GM23338 (cell line): ENCODE results near the gene FKBP1A. TPM values are rescaled to one million over a fixed set of nuclear protein-coding genes. Genes with fewer than 3 reads are reported as not detected.

Source experiments
- ATAC-seq: fragments of 200-7000 bp; cut with Tn5 transposase; 3 replicates; pipeline ENCODE4 v1.9.1; 2020
- DNase-seq: peaks from one replicate; pipeline ENCODE4 v3.0.0-alpha.2; 2015; ENCODE audit warnings: low spot score
- H2AFZ ChIP-seq: fragments of 200-600 bp; sonication (generic); 2 replicates; pipeline ENCODE4 v1.8.0; 2016; ENCODE audit warnings: antibody characterized with exemption, mild to moderate bottlenecking, moderate library complexity
- H3F3A ChIP-seq: fragments of 200-600 bp; sonication (generic); replicated peaks from 2 replicates; pipeline ENCODE4 v1.8.0; 2017; ENCODE audit warnings: antibody characterized with exemption, mixed run types, low read depth
- H3K27ac ChIP-seq: fragments of 200-600 bp; sonication (generic); 2 replicates; pipeline ENCODE4 v1.6.1; 2016; ENCODE audit warnings: low read depth
- H3K27me3 ChIP-seq: fragments of 200-600 bp; sonication (generic); 2 replicates; pipeline ENCODE4 v1.8.0; 2016; ENCODE audit warnings: mild to moderate bottlenecking, mixed run types, moderate library complexity; ENCODE audit not compliant: insufficient read depth
- H3K36me3 ChIP-seq: fragments of 200-600 bp; sonication (generic); 2 replicates; pipeline ENCODE4 v1.8.0; 2016; ENCODE audit warnings: mild to moderate bottlenecking; ENCODE audit not compliant: insufficient read depth
- H3K4me1 ChIP-seq: fragments of 200-600 bp; sonication (generic); 2 replicates; pipeline ENCODE4 v1.8.0; 2016; ENCODE audit warnings: mild to moderate bottlenecking, moderate library complexity; ENCODE audit not compliant: insufficient read depth
- H3K4me2 ChIP-seq: fragments of 200-600 bp; sonication (generic); 2 replicates; pipeline ENCODE4 v1.7.1; 2017; ENCODE audit warnings: mixed run types
- H3K4me3 ChIP-seq: fragments of 200-600 bp; sonication (generic); 2 replicates; pipeline ENCODE4 v1.6.1; 2016; ENCODE audit warnings: mixed run types
- H3K79me2 ChIP-seq: fragments of 200-600 bp; sonication (generic); replicated peaks from 2 replicates; pipeline ENCODE4 v1.8.0; 2017; ENCODE audit warnings: mild to moderate bottlenecking; ENCODE audit not compliant: insufficient read depth
- H3K9me2 ChIP-seq: fragments of 200-600 bp; sonication (generic); 2 replicates; pipeline ENCODE4 v1.8.0; 2017; ENCODE audit not compliant: insufficient read depth
- H4K20me1 ChIP-seq: fragments of 200-600 bp; sonication (generic); replicated peaks from 2 replicates; pipeline ENCODE4 v1.8.0; 2017; ENCODE audit warnings: mild to moderate bottlenecking; ENCODE audit not compliant: insufficient read depth
- H3K27ac Mint-ChIP-seq: 2 replicates; pipeline ENCODE4 v1.8.0; 2020; ENCODE audit warnings: inconsistent platforms, mild to moderate bottlenecking, moderate library complexity, mixed read lengths
- H3K27me3 Mint-ChIP-seq: 3 replicates; pipeline ENCODE4 v1.8.0; 2022; ENCODE audit warnings: low read depth, mild to moderate bottlenecking, moderate library complexity, mixed read lengths, inconsistent platforms; ENCODE audit not compliant: insufficient read depth, poor library complexity
- H3K36me3 Mint-ChIP-seq: 3 replicates; pipeline ENCODE4 v1.8.0; 2021; ENCODE audit warnings: low read depth, mild to moderate bottlenecking, inconsistent platforms, moderate library complexity, mixed read lengths
- H3K4me1 Mint-ChIP-seq: 3 replicates; pipeline ENCODE4 v1.8.0; 2020; ENCODE audit warnings: mild to moderate bottlenecking, inconsistent platforms, mixed read lengths
- H3K4me3 Mint-ChIP-seq: 3 replicates; pipeline ENCODE4 v1.8.0; 2021; ENCODE audit warnings: moderate library complexity, mild to moderate bottlenecking, inconsistent platforms, mixed read lengths
- H3K9me3 Mint-ChIP-seq: 3 replicates; pipeline ENCODE4 v1.8.0; 2020; ENCODE audit warnings: moderate library complexity, mild to moderate bottlenecking, inconsistent platforms, mixed read lengths
- CREB1 ChIP-seq: fragments of 250-450 bp; sonication (Bioruptor Pico); IDR thresholded peaks from 2 replicates; pipeline ENCODE4 v1.5.0; 2020; ENCODE audit warnings: low read depth, mild to moderate bottlenecking, moderate library complexity
- EZH2 ChIP-seq: fragments of 200-600 bp; sonication (generic); IDR thresholded peaks from one replicate; pipeline ENCODE4 v1.8.0; 2017; ENCODE audit warnings: antibody characterized with exemption, mild to moderate bottlenecking, low read depth; ENCODE audit not compliant: unreplicated experiment
- EZH2phosphoT487 ChIP-seq: fragments of 200-600 bp; sonication (generic); IDR thresholded peaks from one replicate; pipeline ENCODE4 v1.8.1; 2018; ENCODE audit warnings: antibody characterized with exemption; ENCODE audit not compliant: unreplicated experiment
- JUNB ChIP-seq: IDR thresholded peaks from one replicate; pipeline ENCODE4 v1.6.1; 2016; ENCODE audit warnings: antibody characterized with exemption; ENCODE audit not compliant: unreplicated experiment
- POLR2AphosphoS5 ChIP-seq: IDR thresholded peaks from 2 replicates; pipeline ENCODE4 v1.6.1; 2016; ENCODE audit warnings: antibody characterized with exemption, low read depth
- STAT1 ChIP-seq: IDR thresholded peaks from one replicate; pipeline ENCODE4 v1.6.1; 2016; ENCODE audit warnings: antibody characterized with exemption; ENCODE audit not compliant: unreplicated experiment
- ZNF114 ChIP-seq: fragments of 250-450 bp; sonication (Bioruptor Pico); IDR thresholded peaks from 2 replicates; pipeline ENCODE4 v1.5.0; 2020; ENCODE audit warnings: mild to moderate bottlenecking, moderate library complexity
- ZNF331 ChIP-seq: fragments of 250-450 bp; sonication (Bioruptor Pico); IDR thresholded peaks from 2 replicates; pipeline ENCODE4 v1.5.0; 2020; ENCODE audit warnings: low read depth, mild to moderate bottlenecking, moderate library complexity
- polyA plus RNA-seq: library from polyadenylated mRNA; unstranded; fragments of >200 nt; fragmentation: Nextera tagmentation; extraction: Ambion mirVana; gene quantifications from 2 replicates; pipeline ENCODE4 v1.2.1, GENCODE V29; 2016
- total RNA-seq: library from RNA; depleted of rRNA; stranded (reverse); fragments of >200 nt; shearing (Covaris generic); gene quantifications from 2 replicates; pipeline ENCODE4 v1.2.3, GENCODE V29; 2014
- TF ChIP-seq, protein P1 (sequence below): IDR thresholded peaks from 2 replicates; pipeline ENCODE4 v1.6.1; 2016; ENCODE audit warnings: antibody characterized with exemption
- TF ChIP-seq, protein P2 (sequence below), 2 experiments: fragments of 200-600 bp in 1 of 2; sonication (generic) in 1 of 2; conservative IDR thresholded peaks; 2 replicates each; pipeline versions ENCODE4 v1.5.1 to v1.6.1; 2016 to 2017; ENCODE audit warnings: antibody characterized with exemption in 2 of 2, low read depth in 2 of 2, mild to moderate bottlenecking in 2 of 2, moderate library complexity in 1 of 2
- TF ChIP-seq, protein P3 (sequence below): fragments of 250-450 bp; sonication (Bioruptor Pico); IDR thresholded peaks from 2 replicates; pipeline ENCODE4 v1.5.0; 2020; ENCODE audit warnings: mild to moderate bottlenecking, moderate library complexity
- TF ChIP-seq, protein P4 (sequence below): IDR thresholded peaks from one replicate; pipeline ENCODE4 v1.6.1; 2018; ENCODE audit warnings: antibody characterized with exemption; ENCODE audit not compliant: unreplicated experiment

Gene FKBP1A
- total and polyA plus RNA-seq, 2 experiments from 2014 or later, result 171 to 350 TPM

DNA sequence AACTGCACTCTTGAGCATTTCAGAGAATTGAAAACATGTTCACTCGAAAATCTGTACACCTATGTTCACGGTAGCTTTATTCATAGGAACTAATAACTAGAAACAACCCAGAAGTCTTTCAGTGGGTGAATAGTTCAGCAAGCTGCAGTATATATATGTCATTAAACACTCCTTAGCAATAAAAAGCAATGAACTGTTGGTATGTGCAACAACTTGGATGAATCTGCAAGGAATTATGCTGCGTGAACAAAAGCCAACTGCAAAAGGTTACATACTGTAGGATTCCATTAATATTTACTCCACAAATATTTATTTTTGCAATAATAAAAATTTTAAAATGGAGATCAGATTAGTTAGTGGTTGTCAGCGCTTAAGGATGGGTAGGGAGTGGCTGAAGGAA, 22.1 kb upstream of the FKBP1A start:
- H3K4me1 ChIP-seq, result no peaks in the 10 kb centered on the region
- H3K36me3 Mint-ChIP-seq, result peaks cover 3% of the 10 kb centered on the region; the same call in 1 of the 3 replicates
- no peaks in the 10 kb centered on the region for H4K20me1 ChIP-seq
- no peaks in the 10 kb centered on the region for H3K79me2 ChIP-seq
- no peak overlapping the region for H3K27ac ChIP-seq
- no peak for ATAC-seq
- H3K4me3 Mint-ChIP-seq, result no peak overlapping the region
- peaks cover 3% of the 10 kb centered on the region for H3K27me3 Mint-ChIP-seq
- TF ChIP-seq STAT1 (no peak), EZH2 (no peak), CREB1 (no peak), JUNB (no peak), POLR2AphosphoS5 (no peak), EZH2phosphoT487 (no peak), ZNF114 (CRISPR knock-in tag) (no peak), ZNF331 (CRISPR knock-in tag) (no peak)
- TF ChIP-seq, protein P1, sequence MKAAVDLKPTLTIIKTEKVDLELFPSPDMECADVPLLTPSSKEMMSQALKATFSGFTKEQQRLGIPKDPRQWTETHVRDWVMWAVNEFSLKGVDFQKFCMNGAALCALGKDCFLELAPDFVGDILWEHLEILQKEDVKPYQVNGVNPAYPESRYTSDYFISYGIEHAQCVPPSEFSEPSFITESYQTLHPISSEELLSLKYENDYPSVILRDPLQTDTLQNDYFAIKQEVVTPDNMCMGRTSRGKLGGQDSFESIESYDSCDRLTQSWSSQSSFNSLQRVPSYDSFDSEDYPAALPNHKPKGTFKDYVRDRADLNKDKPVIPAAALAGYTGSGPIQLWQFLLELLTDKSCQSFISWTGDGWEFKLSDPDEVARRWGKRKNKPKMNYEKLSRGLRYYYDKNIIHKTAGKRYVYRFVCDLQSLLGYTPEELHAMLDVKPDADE, result no peak
- TF ChIP-seq, protein P2, sequence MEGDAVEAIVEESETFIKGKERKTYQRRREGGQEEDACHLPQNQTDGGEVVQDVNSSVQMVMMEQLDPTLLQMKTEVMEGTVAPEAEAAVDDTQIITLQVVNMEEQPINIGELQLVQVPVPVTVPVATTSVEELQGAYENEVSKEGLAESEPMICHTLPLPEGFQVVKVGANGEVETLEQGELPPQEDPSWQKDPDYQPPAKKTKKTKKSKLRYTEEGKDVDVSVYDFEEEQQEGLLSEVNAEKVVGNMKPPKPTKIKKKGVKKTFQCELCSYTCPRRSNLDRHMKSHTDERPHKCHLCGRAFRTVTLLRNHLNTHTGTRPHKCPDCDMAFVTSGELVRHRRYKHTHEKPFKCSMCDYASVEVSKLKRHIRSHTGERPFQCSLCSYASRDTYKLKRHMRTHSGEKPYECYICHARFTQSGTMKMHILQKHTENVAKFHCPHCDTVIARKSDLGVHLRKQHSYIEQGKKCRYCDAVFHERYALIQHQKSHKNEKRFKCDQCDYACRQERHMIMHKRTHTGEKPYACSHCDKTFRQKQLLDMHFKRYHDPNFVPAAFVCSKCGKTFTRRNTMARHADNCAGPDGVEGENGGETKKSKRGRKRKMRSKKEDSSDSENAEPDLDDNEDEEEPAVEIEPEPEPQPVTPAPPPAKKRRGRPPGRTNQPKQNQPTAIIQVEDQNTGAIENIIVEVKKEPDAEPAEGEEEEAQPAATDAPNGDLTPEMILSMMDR (conservative IDR thresholded peaks at IDR 0.05; ENCODE audit: low read depth in 2 of 2), result no peak
- TF ChIP-seq, protein P3, sequence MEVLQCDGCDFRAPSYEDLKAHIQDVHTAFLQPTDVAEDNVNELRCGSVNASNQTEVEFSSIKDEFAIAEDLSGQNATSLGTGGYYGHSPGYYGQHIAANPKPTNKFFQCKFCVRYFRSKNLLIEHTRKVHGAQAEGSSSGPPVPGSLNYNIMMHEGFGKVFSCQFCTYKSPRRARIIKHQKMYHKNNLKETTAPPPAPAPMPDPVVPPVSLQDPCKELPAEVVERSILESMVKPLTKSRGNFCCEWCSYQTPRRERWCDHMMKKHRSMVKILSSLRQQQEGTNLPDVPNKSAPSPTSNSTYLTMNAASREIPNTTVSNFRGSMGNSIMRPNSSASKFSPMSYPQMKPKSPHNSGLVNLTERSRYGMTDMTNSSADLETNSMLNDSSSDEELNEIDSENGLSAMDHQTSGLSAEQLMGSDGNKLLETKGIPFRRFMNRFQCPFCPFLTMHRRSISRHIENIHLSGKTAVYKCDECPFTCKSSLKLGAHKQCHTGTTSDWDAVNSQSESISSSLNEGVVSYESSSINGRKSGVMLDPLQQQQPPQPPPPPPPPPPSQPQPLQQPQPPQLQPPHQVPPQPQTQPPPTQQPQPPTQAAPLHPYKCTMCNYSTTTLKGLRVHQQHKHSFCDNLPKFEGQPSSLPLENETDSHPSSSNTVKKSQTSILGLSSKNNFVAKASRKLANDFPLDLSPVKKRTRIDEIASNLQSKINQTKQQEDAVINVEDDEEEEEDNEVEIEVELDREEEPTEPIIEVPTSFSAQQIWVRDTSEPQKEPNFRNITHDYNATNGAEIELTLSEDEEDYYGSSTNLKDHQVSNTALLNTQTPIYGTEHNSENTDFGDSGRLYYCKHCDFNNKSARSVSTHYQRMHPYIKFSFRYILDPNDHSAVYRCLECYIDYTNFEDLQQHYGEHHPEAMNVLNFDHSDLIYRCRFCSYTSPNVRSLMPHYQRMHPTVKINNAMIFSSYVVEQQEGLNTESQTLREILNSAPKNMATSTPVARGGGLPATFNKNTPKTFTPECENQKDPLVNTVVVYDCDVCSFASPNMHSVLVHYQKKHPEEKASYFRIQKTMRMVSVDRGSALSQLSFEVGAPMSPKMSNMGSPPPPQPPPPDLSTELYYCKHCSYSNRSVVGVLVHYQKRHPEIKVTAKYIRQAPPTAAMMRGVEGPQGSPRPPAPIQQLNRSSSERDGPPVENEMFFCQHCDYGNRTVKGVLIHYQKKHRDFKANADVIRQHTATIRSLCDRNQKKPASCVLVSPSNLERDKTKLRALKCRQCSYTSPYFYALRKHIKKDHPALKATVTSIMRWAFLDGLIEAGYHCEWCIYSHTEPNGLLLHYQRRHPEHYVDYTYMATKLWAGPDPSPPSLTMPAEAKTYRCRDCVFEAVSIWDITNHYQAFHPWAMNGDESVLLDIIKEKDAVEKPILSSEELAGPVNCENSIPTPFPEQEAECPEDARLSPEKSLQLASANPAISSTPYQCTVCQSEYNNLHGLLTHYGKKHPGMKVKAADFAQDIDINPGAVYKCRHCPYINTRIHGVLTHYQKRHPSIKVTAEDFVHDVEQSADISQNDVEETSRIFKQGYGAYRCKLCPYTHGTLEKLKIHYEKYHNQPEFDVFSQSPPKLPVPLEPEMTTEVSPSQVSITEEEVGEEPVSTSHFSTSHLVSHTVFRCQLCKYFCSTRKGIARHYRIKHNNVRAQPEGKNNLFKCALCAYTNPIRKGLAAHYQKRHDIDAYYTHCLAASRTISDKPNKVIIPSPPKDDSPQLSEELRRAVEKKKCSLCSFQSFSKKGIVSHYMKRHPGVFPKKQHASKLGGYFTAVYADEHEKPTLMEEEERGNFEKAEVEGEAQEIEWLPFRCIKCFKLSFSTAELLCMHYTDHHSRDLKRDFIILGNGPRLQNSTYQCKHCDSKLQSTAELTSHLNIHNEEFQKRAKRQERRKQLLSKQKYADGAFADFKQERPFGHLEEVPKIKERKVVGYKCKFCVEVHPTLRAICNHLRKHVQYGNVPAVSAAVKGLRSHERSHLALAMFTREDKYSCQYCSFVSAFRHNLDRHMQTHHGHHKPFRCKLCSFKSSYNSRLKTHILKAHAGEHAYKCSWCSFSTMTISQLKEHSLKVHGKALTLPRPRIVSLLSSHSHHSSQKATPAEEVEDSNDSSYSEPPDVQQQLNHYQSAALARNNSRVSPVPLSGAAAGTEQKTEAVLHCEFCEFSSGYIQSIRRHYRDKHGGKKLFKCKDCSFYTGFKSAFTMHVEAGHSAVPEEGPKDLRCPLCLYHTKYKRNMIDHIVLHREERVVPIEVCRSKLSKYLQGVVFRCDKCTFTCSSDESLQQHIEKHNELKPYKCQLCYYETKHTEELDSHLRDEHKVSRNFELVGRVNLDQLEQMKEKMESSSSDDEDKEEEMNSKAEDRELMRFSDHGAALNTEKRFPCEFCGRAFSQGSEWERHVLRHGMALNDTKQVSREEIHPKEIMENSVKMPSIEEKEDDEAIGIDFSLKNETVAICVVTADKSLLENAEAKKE (CRISPR knock-in tag), result no peak
- TF ChIP-seq, protein P4, sequence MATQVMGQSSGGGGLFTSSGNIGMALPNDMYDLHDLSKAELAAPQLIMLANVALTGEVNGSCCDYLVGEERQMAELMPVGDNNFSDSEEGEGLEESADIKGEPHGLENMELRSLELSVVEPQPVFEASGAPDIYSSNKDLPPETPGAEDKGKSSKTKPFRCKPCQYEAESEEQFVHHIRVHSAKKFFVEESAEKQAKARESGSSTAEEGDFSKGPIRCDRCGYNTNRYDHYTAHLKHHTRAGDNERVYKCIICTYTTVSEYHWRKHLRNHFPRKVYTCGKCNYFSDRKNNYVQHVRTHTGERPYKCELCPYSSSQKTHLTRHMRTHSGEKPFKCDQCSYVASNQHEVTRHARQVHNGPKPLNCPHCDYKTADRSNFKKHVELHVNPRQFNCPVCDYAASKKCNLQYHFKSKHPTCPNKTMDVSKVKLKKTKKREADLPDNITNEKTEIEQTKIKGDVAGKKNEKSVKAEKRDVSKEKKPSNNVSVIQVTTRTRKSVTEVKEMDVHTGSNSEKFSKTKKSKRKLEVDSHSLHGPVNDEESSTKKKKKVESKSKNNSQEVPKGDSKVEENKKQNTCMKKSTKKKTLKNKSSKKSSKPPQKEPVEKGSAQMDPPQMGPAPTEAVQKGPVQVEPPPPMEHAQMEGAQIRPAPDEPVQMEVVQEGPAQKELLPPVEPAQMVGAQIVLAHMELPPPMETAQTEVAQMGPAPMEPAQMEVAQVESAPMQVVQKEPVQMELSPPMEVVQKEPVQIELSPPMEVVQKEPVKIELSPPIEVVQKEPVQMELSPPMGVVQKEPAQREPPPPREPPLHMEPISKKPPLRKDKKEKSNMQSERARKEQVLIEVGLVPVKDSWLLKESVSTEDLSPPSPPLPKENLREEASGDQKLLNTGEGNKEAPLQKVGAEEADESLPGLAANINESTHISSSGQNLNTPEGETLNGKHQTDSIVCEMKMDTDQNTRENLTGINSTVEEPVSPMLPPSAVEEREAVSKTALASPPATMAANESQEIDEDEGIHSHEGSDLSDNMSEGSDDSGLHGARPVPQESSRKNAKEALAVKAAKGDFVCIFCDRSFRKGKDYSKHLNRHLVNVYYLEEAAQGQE, result no peak
- H3K4me2 ChIP-seq, result no peak overlapping the region
- H3F3A ChIP-seq, result no peaks in the 10 kb centered on the region
- no peaks in the 10 kb centered on the region for H3K9me2 ChIP-seq
- H3K4me1 Mint-ChIP-seq, result peaks cover 10% of the 10 kb centered on the region
- H3K27me3 ChIP-seq, result no peaks in the 10 kb centered on the region
- DNase-seq, result no peak
- no peak overlapping the region for H3K4me3 ChIP-seq
- no peak overlapping the region for H2AFZ ChIP-seq
- no peak overlapping the region for H3K27ac Mint-ChIP-seq
- H3K9me3 Mint-ChIP-seq, result peaks cover 8% of the 10 kb centered on the region
- no peaks in the 10 kb centered on the region for H3K36me3 ChIP-seq
